Breast epithelium (tissue), 4 donors: ENCODE data around the gene CLTCL1. TPM values are rescaled to one million over a fixed set of nuclear protein-coding genes. Genes with fewer than 3 reads are reported as not detected.
"Not testable (repeated sequence)": the region's sequence is repeated elsewhere in the genome, so short reads cannot be mapped to it uniquely, and the experiment has no call there.

Source experiments
- DNase-seq, 2 donors: peaks; one replicate each; pipeline ENCODE4 v3.0.0-alpha.2; 2019; ENCODE audit warnings: low spot score in 2 of 2
- H3K27ac ChIP-seq, 2 donors: fragments of 200-600 bp; sonication (generic) in 1 of 2; one replicate each; pipeline ENCODE4 v1.5.1; 2016 to 2019; ENCODE audit warnings: mild to moderate bottlenecking in 1 of 2
- H3K27me3 ChIP-seq, 2 donors: fragments of 200-600 bp; sonication (generic) in 1 of 2; one replicate each; pipeline versions ENCODE4 v1.5.1 to v1.6.0; 2017 to 2019; ENCODE audit warnings: control low read depth in 1 of 2, mild to moderate bottlenecking in 1 of 2
- H3K36me3 ChIP-seq: fragments of 200-600 bp; one replicate; pipeline ENCODE4 v1.5.1; 2019
- H3K4me1 ChIP-seq, 2 donors: fragments of 200-600 bp; sonication (generic); one replicate each; pipeline ENCODE4 v1.5.1; 2016 to 2019; ENCODE audit warnings: control low read depth in 1 of 2
- H3K4me3 ChIP-seq, 3 donors: fragments of 200-600 bp; sonication (generic); 1 replicate in 2 of 3; 2 replicates in 1 of 3; pipeline ENCODE4 v1.5.1; 2016 to 2019; ENCODE audit warnings: mild to moderate bottlenecking in 3 of 3, moderate library complexity in 2 of 3
- H3K9me3 ChIP-seq, 2 donors: fragments of 200-600 bp; sonication (generic) in 1 of 2; one replicate each; pipeline ENCODE4 v1.5.1; 2016 to 2019; ENCODE audit warnings: control low read depth in 1 of 2
- CTCF ChIP-seq, 3 donors: fragments of 450-650 bp; IDR thresholded peaks; one replicate each; pipeline ENCODE4 v1.5.1; 2016 to 2017; ENCODE audit warnings: antibody characterized with exemption in 3 of 3, mild to moderate bottlenecking in 3 of 3, moderate library complexity in 3 of 3
- POLR2A ChIP-seq: fragments of 450-650 bp; IDR thresholded peaks from one replicate; pipeline ENCODE4 v1.6.1; 2016; ENCODE audit warnings: antibody characterized with exemption, mild to moderate bottlenecking, moderate library complexity
- POLR2AphosphoS5 ChIP-seq, 3 donors: sonication (generic); formaldehyde crosslinking; IDR thresholded peaks; one replicate each; pipeline ENCODE4 v1.6.1; 2017; ENCODE audit warnings: antibody characterized with exemption in 3 of 3
- intact Hi-C: fragments of 100-400 bp; cut with DNase I; formaldehyde crosslinking; loops from one replicate; pipeline ENCODE4 v1.15.1; 2023; ENCODE audit warnings: low total_unique reads
- total RNA-seq, 3 donors: library from RNA; depleted of rRNA; stranded (reverse); fragments of >200 nt; gene quantifications; one replicate each; pipeline ENCODE4 v1.1.0, GENCODE V29; 2016

The CLTCL1 gene
- total RNA-seq, 3 donors from 2014 or later, result 2.8 to 27.0 (median 8.2) TPM

GRCh38 chr22:19207401-19207808, 84.1 kb downstream of the CLTCL1 start:
- Histone ChIP-seq H3K4me3 (no peak overlapping the region), H3K27me3 (no peaks in the 10 kb centered on the region), H3K27ac (no peak overlapping the region), H3K9me3 (no peaks in the 10 kb centered on the region), H3K4me1 (no peaks in the 10 kb centered on the region), H3K36me3 (no peaks in the 10 kb centered on the region)
- no peak for TF ChIP-seq CTCF (IDR thresholded peaks at IDR 0.05)
- no peak for TF ChIP-seq POLR2A
- no peak for TF ChIP-seq POLR2AphosphoS5 (IDR thresholded peaks at IDR 0.05)
- no peak for DNase-seq
- intact Hi-C loops, result no loop called here

GRCh38 chr22:19206287-19206686, 85.2 kb downstream of the CLTCL1 start:
- Histone ChIP-seq H3K36me3 (no peaks in the 10 kb centered on the region), H3K4me3 (no peak overlapping the region), H3K27me3 (no peaks in the 10 kb centered on the region), H3K9me3 (no peaks in the 10 kb centered on the region), H3K27ac (no peak overlapping the region), H3K4me1 (no peaks in the 10 kb centered on the region)
- no peak for DNase-seq
- TF ChIP-seq CTCF (IDR thresholded peaks at IDR 0.05) (no peak), POLR2AphosphoS5 (IDR thresholded peaks at IDR 0.05) (no peak), POLR2A (no peak)
- intact Hi-C loops, result no loop called here

- H3K27me3 ChIP-seq, result no peaks in the 10 kb centered on the region
- no peaks in the 10 kb centered on the region for H3K9me3 ChIP-seq
- H3K36me3 ChIP-seq, result no peaks in the 10 kb centered on the region
- DNase-seq, result no peak
- H3K4me3 ChIP-seq, result no peak overlapping the region
- intact Hi-C loops, result no loop called here
- no peak overlapping the region for H3K27ac ChIP-seq
- TF ChIP-seq POLR2AphosphoS5 (IDR thresholded peaks at IDR 0.05) (no peak), POLR2A (no peak), CTCF (IDR thresholded peaks at IDR 0.05) (no peak)
- H3K4me1 ChIP-seq, result no peaks in the 10 kb centered on the region
Measured at GRCh38 chr22:19204640-19205039, 86.9 kb downstream of the CLTCL1 start.

- Histone ChIP-seq H3K4me3 (no peak overlapping the region), H3K9me3 (no peaks in the 10 kb centered on the region), H3K4me1 (no peaks in the 10 kb centered on the region), H3K27ac (no peak overlapping the region), H3K27me3 (no peaks in the 10 kb centered on the region), H3K36me3 (no peaks in the 10 kb centered on the region)
- TF ChIP-seq POLR2AphosphoS5 (IDR thresholded peaks at IDR 0.05) (no peak), CTCF (IDR thresholded peaks at IDR 0.05) (no peak), POLR2A (no peak)
- DNase-seq, result no peak
- intact Hi-C loops, result no loop called here
Measured at GRCh38 chr22:19203834-19204233, 87.7 kb downstream of the CLTCL1 start.

- H3K4me1 ChIP-seq, H3K27me3 ChIP-seq, H3K4me3 ChIP-seq, H3K27ac ChIP-seq, H3K36me3 ChIP-seq, intact Hi-C loops, DNase-seq, H3K9me3 ChIP-seq: not testable (repeated sequence)
Measured at GRCh38 chr22:19202799-19203186, 88.7 kb downstream of the CLTCL1 start.
